GM18870 (cell line): ENCODE results near the gene CARMIL1.
"Not testable (repeated sequence)": the region's sequence is repeated elsewhere in the genome, so short reads cannot be mapped to it uniquely, and the experiment has no call there.

ENCODE experiments used
- ATAC-seq: cut with Tn5 transposase; IDR thresholded peaks from one replicate; pipeline ENCODE4 v1.9.1; 2021; ENCODE audit warnings: moderate library complexity; ENCODE audit not compliant: unreplicated experiment

The CARMIL1 gene

DNA sequence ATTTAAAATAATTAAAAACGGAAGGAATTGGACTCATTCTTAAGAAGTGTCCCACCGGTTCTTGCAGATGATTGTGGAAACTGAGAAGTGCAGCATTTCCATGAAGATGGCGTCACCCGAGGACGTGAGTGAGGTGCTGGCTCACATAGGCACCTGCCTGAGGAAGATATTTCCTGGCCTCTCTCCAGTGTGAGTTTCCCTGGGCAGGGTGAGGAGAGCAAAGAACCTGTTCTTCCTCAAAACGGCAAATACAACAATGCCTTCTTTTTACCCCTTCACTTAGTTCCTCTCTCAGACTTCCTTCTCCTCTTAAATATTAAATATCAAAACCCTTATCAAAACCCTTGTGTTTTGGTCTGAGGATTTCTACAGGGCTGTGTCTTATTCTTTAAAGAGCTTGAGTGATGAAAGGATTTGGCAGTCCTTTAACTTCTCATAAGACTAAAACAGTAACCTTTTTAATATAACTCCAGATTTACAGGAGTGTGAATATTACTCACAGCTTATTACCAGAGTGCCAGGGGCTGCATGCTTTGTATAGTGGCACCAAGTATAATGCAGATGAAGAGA is 156.3 kb downstream of the CARMIL1 start:
- ATAC-seq, result no peak

DNA sequence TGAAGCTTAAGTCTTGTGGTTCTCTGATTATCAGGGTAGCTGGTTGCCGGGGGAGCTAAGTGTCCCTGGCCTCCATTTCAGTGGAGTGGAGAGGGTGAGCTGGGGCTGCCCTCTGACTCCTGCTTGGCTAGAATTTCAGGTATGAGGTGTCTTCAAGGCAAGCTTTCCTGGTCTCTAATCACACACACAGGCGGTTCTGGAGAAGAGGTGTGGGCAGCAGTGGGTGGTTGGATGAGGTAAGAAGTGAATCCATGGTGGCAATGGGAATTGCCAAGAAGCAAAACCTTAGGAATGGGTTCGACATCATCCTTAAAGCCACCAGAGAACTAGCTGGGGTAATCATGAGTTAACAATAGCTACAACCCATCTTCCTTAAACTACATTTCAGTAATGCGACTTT is 157.6 kb downstream of the CARMIL1 start:
- no peak for ATAC-seq

DNA sequence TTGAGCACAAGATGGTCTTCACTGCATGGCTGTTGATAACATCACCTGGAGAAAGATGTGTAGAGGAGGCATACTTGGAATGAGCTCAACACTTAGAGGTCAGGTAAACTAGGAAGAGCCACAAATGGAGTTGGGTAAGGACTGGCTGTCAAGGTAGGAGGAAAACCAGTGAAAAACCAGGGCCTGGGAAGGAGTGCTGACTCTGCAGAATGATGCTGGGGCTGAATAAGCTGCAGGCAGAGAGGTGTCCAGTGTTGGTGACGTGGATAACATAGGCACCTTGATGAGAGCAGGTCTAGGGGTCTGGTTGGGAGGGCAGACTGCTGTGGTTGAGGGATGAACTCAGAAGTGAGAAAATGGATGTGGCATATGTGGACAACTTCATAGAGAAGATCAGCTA is 160.2 kb downstream of the CARMIL1 start:
- no peak for ATAC-seq

DNA sequence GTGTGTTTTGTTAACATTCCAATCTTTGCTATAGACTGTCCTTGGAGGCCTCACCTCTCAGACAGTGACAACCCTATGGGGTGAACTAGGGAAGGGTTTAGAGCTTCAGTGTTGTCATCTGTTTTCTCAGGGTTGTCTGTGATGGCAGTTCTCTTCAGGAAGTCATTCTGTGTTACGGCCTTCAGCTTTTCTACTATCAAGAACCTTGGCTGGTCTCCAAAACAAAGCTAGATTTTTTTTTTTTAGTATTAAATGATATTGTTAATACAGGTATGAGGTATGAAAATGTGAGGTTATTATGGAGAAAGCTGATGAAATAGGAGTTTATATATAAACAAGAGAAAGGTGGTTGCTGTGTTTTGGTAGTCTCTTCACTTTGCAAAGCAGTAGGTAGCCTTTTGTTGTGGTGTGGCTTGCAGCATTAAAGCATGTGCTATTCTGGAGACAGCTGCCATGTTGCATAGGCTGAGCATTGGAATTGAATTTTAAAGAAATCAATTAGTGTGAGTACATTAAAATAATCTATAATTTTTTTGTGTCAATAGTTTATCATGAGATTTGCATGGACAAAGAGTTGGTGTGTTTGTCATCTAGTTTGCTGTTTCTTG is 162.6 kb downstream of the CARMIL1 start:
- ATAC-seq, result no peak

DNA sequence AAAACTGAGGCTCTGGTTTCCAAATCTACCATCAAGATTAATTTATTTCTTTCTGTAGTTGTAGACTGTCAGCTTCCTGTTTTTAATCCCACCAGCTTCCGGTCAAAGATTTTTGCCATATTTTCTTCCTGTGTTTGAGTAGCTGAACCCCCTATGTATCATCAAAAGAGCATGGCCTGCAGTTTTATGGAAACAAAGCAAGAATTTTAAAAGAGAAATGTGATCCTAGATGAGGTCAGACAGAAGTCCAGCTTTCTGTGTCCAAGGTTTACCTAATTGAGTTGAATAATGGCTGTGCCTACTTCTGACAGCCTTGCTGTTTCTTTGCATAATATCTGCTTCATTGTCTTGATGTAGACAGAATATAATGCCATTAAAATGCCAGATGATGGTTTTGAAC is 163.7 kb downstream of the CARMIL1 start:
- ATAC-seq, result no peak

DNA sequence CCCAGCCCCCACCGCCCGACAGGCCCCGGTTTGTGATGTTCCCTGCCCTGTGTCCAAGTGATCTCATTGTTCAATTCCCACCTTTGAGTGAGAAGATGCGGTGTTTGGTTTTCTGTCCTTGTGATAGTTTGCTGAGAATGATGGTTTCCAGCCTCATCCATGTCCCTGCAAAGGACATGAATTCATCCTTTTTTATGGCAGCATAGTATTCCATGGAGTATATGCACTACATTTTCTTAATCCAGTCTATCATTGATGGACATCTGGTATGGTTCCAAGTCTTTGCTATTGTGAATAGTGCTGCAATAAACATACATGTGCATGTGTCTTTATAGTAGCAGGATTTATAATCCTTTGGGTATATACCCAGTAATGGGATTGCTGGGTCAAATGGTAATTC is 165.3 kb downstream of the CARMIL1 start:
- ATAC-seq, result not testable (repeated sequence)

DNA sequence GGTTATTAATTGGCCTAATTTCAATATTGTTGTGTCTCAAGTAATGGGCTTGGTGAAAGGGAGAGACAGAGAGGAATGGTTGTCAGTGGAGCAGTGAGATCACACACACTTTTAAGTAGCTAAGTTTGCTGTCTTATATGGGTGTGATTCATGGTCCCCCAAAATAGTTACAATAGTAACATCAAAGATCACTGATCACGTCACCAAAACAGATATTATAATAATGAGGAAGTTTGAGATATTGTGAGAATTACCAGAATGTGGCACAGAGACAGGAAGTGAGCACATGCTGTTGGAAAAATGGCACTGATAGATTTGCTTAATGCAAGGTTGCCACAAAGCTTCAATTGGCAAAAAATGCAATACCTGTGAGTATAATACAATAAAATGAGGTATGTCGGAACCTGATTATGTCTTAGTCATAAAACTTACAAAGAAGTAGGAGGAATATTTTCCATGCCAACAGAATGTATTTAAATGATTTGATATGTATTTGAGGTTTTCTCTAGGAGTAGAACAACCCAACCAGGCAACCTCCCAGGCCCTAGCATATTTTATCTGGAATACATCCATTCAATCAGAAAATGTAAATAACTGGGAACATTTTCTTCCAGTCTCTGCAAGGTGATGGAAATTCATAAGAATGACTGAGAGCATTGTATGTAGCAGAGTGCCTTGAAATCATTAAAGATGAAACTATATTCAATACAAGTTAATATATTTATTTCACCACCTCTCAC is 167.8 kb downstream of the CARMIL1 start:
- no peak for ATAC-seq

DNA sequence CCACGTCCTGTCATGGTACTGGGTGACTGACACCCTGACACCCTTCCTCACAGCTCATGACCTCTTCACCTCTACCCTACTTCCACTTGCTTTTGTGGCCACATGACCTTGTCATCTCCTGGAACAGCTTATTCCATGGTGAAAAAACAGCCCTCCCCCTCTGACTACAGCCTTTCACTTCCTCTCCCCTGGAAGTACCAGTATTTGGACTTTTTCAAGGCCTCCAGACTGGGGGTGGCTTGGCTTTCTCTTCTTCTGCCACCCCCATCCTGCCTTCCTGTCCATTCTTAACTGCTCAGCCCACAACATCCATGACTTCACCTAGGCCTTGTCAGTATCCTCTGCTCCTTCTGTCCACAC is 168.4 kb downstream of the CARMIL1 start:
- ATAC-seq, result no peak

DNA sequence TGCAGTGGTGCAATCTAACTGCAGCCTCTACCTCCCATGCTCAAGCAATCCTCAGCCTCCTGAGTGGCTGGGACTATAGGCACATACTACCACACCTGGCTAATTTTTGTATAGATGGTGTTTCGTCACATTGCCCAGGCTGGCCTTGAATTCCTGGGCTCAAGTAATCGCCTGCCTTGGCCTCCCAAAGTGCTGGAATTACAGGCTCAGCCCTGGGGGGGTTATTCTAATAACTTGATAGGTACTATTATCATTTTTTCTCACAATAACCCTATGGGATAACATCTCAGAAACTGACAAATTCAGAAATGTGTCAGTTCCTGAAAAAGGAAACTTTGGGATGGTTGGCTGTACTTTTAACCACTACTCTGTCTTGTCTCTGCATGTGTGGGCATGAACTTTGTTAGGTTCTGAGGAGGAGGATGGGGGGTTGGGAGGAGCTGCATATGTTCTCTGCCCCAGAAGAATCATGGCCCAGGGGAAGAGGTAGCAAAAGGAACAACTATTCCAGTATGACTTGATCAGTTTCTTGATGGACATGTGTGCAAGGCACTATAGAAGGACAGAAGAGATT is 169.9 kb downstream of the CARMIL1 start:
- no peak for ATAC-seq

DNA sequence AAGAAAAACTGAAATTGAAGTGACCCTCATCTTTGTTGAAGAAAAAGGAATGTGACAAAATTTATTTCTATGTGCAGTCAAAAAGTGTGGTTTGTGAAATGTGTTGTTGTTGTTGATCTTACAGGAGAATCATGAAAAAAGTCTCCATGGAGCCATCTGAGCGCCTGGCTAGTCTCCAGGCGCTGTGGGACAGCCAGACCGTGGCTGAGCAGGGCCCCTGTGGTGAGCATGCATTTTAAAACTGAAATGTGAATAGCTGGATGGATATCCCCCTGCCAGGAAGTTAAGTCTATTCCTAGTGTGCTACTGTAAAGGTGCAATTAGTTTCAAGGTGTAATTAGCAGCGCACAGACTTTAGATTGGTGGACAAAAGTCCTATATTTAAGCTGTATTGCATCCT is 170.6 kb downstream of the CARMIL1 start:
- ATAC-seq, result no peak

DNA sequence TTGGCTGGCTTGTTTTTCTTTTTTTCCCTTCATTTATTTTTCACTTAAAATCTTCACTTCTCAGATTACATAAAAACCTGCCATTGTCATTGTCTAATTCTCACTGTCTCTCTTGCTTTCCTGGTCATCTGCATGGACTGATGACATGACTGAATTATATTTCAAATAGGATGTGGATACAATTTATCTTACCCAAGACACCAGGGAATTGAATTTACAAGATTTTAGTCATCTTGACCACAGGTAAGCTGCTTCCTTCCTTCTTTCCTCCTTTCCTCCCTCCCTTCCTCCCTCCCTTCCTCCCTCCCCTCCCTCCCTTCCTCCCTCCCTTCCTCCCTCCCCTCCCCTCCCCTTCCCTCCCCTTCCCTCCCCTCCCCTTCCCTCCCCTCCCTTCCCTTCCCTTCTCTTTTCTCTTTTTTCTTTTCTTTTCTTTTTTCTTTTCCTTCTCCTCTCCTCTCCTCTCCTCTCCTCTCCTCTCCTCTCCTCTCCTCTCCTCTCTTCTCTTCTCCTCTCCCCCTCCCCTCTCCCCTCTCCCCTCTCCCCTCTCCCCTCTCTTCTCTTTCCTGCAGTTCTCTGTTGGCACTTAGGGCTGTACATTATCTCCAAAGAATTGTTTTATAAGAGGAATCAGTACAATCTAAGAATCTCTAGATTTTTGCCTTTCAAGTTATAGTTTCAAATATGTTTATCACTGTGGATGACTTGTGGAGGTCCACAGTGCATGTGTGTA is 171.5 kb downstream of the CARMIL1 start:
- ATAC-seq, result no peak

DNA sequence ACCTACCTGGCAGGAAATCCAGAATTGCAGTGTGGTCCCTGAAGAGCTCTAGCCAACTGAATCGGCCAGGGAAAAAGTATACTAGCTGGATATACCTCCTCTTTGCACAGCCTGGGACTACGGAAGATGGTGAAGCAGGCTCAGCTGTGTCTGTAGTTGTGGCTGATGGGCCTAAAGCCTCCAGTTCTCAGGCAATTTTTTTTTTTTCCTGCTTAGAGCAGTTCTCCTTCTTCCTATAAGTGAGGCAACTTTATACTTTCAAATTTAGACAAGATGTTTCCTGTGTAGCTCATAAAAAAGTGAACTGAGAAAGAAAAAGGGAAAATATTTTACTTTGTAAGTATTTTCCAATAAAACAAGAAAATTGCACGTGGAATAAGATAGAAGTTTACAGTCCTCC is 172.9 kb downstream of the CARMIL1 start:
- no peak for ATAC-seq

DNA sequence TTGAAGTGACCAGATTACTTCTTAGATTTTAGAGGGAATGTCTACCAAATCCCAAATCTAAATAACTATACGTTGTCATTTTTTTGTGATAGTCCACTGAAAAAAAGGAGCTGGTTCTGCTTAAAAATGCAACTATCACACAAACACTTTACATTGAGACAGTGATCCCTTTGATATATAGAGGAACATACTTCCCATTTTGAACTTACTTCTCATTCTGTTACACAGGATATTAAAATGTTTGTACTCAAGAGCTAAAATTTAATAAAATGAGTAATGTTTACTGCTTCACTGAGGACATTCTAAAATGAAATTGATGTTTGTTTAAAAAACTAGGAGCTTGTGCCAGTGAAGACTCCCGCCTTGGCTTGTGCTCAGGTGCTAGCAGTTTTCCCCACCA is 174.1 kb downstream of the CARMIL1 start:
- no peak for ATAC-seq

DNA sequence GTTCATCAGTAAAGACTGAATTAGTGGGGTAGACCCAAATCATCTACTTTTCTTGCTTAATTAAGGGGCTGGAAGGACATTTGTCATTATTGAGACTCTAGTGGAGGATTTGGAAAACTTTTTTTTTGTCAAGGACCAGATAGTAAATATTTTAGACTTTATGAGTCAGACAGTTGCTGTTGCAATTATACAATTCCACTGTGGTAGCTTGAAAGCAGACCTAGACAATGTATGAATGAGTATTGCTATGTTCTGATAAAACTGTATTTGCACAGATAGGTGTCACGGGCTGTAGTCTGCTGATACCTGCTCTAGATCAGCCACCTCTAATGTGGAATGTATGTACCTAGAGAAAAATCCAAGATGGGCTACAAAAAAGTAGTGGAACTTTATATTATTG is 175.0 kb downstream of the CARMIL1 start:
- ATAC-seq, result no peak

DNA sequence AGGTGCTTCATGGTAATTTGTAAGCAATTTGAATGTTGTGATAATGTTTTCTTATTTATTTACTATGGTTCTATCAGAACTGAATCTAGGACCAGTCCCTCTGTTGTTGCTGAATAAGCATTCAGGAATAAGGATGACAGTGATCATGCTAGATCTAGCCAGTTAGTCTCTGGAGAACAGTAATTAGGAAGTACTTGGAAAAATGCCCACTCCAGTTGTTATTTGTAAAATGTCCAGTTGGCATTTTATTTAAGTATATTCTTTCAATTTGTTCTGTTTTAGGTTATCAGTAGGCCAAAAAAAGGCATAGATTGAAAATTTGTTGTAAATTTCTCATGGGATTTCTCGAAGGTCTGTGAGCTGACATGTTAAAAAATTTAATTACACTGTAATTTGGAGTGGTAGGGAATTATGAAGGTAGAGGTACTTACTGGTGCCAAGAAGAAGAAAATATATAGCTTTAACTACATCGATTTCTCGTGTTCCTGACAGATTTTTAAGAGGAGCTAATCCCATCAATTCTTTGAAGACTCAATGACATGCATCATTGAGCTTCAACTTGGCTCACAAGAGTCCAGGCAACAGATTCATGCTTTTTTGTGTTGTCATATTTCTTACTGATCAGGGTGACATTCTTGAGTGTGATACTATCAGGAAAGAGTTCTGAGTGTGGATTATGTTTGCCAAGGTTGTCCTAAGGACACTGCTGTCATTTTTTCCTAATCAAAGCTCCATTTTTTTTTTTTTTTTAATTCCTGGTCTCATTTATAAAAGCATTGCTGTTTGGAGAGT is 177.3 kb downstream of the CARMIL1 start:
- ATAC-seq, result no peak

DNA sequence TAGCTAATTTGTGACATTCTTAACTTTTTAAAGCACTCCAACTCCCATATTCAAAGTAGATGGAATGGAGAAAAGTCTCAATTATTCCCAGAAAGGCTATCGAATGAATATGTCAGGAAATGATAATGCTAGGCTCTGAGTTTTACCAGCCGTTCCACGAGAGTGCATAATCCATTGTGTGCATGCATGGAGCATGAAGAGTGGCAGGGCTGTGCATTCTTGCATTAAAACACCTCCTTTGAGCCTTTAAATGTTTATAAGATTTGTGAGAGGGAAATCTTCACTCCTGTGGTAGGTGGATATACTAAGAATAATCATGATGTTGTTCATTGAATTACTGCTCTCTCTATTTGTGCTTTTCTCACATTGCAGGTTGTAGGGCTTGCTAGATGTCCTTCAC is 178.3 kb downstream of the CARMIL1 start:
- ATAC-seq, result no peak

DNA sequence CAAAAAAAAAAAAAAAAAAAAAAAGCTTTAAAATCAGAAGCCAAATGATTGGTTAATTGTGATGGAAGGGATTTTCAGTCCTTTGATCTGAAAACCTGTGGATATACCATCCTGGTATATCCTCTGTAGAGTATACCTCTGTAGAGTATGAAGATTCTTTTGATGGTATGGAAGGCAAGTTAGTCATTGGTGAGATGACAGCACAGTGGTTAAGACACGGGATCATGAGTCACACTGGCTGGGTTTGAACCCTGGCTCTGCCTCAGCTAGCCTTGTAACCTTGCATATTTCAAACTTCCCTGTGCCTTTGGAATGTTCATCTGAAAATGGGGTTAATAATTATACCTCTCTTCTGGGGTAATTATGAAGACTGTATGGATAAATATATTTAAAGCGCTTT is 179.3 kb downstream of the CARMIL1 start:
- no peak for ATAC-seq

DNA sequence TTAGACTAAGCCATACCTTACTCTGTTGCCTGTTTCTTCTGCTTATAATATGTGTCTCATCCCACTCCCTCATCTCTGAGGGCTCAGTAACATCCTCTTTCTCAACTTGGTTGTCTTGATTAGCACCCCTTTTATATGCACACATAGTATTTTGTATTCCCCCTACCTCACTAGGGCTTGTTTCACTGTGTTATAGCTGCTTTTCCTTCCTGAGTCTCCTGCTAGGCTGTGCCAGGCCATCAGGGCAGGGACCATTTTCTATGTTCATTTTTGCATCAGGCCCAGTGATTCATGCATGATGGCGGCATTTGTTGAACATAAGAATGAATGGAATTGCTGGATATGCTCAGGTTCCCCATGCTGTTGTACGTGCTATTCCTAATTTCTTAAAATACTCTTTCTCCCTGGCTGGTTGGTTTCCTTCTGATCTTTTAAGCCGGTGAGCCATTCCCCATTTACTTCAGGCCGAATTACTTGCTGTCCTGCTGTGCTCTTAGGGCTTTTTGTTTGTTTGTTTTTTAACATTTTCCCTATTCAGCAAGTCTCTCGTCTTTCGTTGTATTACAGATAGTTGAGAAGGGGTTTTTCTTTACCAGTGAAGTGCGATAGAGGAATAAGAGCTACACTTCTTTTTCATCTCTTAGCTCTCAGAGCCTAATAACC is 183.2 kb downstream of the CARMIL1 start:
- ATAC-seq, result no peak

DNA sequence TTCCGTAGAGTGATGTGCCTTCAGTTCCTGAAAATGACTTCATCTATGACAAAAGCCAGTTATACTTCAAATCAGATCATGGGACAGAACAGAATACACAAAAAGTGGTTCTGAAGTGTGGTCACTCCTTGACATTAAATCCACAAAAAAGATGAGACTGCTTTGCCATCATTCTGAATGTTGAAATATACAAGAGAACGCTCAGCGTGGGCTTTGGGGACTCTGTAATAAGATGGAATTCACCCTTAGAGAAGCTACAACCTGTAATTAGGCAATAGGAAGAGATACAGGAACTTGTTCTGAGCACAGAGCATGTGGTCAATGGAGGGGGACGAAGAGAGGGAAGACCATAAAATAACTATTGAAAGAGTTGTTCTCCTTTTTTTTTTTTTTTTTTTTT is 184.3 kb downstream of the CARMIL1 start:
- ATAC-seq, result no peak

DNA sequence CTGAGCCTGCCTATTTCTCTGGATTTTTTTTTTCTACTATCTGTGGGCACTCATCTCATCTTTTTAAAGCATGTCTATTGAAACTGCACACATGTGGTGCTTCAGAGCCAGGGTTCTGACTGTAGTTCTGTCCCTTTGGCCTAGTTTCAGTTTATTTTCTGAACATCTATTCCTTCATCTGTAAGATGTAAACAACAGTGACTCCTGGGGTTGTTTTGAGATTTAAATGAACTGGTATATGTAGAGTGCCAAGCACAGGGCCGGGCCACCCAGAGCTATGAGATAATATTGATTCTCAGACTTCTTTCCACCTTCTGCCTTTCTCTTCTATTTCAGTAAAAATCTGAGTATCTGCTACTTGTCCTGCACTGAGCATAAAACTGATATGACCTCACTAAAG is 185.1 kb downstream of the CARMIL1 start:
- ATAC-seq, result no peak
